ENCODE results near the gene MRPS15.

MRPS15 gene

GRCh38 chr1:36458910-36459309 is 5.3 kb downstream of the MRPS15 start:
- DNase-seq (ENCODE audit: low read depth in 2 of 2) = peak; percentile 39 to 44

- DNase-seq (ENCODE audit: low read depth in 2 of 2) = no peak
Measured at GRCh38 chr1:36457691-36458090, 6.5 kb downstream of the MRPS15 start.

- no peak for DNase-seq (ENCODE audit: low read depth in 2 of 2)
Measured at GRCh38 chr1:36456391-36456928, 7.7 kb downstream of the MRPS15 start.

GRCh38 chr1:36455386-36455785 is 8.8 kb downstream of the MRPS15 start:
- DNase-seq (ENCODE audit: low read depth in 2 of 2) = no peak

GRCh38 chr1:36453600-36454388 is 10.4 kb downstream of the MRPS15 start:
- no peak for DNase-seq (ENCODE audit: low read depth in 2 of 2)

- DNase-seq (ENCODE audit: low read depth in 2 of 2) = no peak
Measured at GRCh38 chr1:36453051-36453450, 11.1 kb downstream of the MRPS15 start.

- no peak for DNase-seq (ENCODE audit: low read depth in 2 of 2)
Measured at GRCh38 chr1:36450919-36451305, 13.3 kb downstream of the MRPS15 start.

GRCh38 chr1:36450270-36450918 is 13.8 kb downstream of the MRPS15 start, which contains the start of gene OSCP1:
OSCP1 (minus strand) TSS chr1:36450451; CDS start chr1:36450369, 82 bp downstream.
- DNase-seq (ENCODE audit: low read depth in 2 of 2) = peak; percentile 76 to 79

- no peak for DNase-seq (ENCODE audit: low read depth in 2 of 2)
Measured at GRCh38 chr1:36448530-36449056, 15.6 kb downstream of the MRPS15 start.

GRCh38 chr1:36447450-36447849 is 16.7 kb downstream of the MRPS15 start:
- DNase-seq (ENCODE audit: low read depth in 2 of 2) = no peak

GRCh38 chr1:36446746-36447145 is 17.4 kb downstream of the MRPS15 start:
- no peak for DNase-seq (ENCODE audit: low read depth in 2 of 2)

- no peak for DNase-seq (ENCODE audit: low read depth in 2 of 2)
Measured at GRCh38 chr1:36446271-36446670, 17.9 kb downstream of the MRPS15 start.

- DNase-seq (ENCODE audit: low read depth in 2 of 2) = no peak
Measured at GRCh38 chr1:36443297-36443696, 20.9 kb downstream of the MRPS15 start.

- DNase-seq (ENCODE audit: low read depth in 2 of 2) = no peak
Measured at GRCh38 chr1:36442337-36442736, 21.8 kb downstream of the MRPS15 start.

- DNase-seq (ENCODE audit: low read depth in 2 of 2) = no peak
Measured at GRCh38 chr1:36440646-36441045, 23.5 kb downstream of the MRPS15 start.

- DNase-seq (ENCODE audit: low read depth in 2 of 2) = no peak
Measured at GRCh38 chr1:36440044-36440443, 24.1 kb downstream of the MRPS15 start.

- DNase-seq (ENCODE audit: low read depth in 2 of 2) = no peak
Measured at GRCh38 chr1:36438715-36439114, 25.5 kb downstream of the MRPS15 start.

- no peak for DNase-seq (ENCODE audit: low read depth in 2 of 2)
Measured at GRCh38 chr1:36436821-36437220, 27.4 kb downstream of the MRPS15 start.

GRCh38 chr1:36433102-36433501 is 31.1 kb downstream of the MRPS15 start:
- no peak for DNase-seq (ENCODE audit: low read depth in 2 of 2)

- no peak for DNase-seq (ENCODE audit: low read depth in 2 of 2)
Measured at GRCh38 chr1:36432616-36433015, 31.6 kb downstream of the MRPS15 start.

- no peak for DNase-seq (ENCODE audit: low read depth in 2 of 2)
Measured at GRCh38 chr1:36425791-36426190, 38.4 kb downstream of the MRPS15 start.

GRCh38 chr1:36421649-36422048 is 42.5 kb downstream of the MRPS15 start:
- no peak for DNase-seq (ENCODE audit: low read depth in 2 of 2)

- DNase-seq (ENCODE audit: low read depth in 2 of 2) = peak; percentile 83 to 96
Measured at GRCh38 chr1:36420836-36421317, 43.3 kb downstream of the MRPS15 start.
